Inferior parietal cortex (tissue), 1 donor: ENCODE results near the gene TMEM163.
"Not testable (repeated sequence)": the region's sequence is repeated elsewhere in the genome, so short reads cannot be mapped to it uniquely, and the experiment has no call there.

ENCODE experiments used
- DNase-seq: peaks from one replicate; pipeline ENCODE4 v3.0.0-alpha.2; 2016; ENCODE audit errors: extremely low spot score

TMEM163 gene

DNA sequence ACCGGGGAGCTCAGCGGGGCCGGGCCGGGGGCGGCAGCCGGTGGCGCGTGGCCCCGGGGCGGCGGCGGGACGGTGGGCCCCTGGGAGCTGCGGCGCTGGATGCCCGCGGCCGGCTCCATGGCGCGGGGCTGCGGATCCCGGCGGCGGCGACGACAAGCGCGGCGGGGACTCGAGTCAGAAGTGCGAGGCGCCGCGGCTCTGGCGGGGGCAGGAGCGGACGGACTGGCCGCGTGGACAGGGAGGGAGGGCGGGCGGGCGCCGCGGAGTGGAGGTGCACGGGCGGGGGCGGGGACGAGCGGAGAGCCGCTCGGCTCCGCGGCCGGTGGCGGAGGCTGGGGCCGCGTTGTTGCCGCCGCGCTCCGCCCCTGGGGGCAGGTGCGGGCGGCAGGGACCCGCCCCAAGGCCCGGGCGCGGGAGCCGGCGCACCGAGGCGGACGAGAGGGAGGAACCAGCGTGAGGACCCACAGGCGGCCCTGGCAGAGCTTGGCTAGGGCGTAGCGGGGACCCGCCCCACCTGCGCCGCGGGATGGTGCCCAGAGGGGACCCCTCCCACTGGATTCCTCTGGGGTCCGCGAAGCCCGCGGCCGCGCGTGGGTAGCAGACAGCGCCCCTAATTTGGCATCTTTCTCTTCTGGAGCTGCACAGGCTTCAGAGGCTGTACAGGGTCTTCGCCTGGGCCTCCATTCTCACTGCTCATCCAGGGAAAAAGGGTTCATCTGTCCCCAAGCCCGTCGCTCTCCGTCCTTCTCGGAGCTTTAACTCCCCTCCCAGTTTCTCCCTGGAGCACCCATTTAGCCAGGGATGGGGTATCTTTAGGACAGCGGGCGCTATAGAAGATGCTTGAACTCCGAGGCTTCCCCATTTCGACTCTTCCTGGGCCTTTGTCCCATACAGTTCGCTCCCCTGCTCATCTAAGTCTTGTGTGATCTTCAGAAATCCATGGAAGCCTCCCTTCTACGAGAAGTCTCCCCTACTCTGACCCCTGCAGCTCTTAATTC, at the start of gene TMEM163:
TSS of gene TMEM163 (minus strand) at position 184 of the 998 bp plus-strand sequence.
- no peak for DNase-seq

DNA sequence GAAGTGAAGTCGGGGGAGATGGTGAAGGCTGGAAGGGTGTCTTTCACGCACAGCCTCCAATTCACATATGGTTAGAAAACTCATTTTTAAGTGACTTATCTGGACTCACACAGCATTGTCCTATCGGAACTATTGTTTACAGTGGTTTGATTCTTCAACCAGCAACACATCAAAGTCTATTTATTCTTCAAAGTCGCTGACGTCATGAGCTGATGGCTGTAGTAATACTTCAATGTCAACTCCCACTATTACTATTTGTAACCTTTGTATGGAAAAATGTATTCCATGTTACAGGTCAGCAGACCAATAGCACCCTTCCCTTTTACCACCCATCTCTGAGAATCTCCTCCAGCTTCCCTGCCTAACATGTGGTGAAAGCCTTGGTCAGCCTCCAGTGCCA, 47.8 kb upstream of the TMEM163 start:
- no peak for DNase-seq

DNA sequence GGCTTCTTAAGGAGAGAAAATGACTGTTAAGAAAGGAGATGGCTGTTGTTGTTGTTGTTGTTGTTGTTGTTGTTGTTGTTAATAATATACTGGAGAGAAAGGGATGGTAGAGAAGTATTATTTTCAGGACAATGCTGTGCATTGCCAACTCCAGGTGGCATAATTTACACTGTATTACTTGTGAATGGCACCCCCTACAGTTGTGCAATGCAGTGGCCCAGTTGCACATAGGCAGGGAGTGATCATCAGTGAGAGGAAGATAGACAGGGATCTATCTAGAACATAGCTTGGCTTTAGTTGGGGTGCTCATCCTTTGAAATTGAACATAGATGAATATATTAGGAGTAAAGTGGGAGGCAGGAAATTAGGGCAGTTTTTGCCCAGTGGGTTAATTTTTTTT, 47.2 kb upstream of the TMEM163 start:
- DNase-seq, result no peak

DNA sequence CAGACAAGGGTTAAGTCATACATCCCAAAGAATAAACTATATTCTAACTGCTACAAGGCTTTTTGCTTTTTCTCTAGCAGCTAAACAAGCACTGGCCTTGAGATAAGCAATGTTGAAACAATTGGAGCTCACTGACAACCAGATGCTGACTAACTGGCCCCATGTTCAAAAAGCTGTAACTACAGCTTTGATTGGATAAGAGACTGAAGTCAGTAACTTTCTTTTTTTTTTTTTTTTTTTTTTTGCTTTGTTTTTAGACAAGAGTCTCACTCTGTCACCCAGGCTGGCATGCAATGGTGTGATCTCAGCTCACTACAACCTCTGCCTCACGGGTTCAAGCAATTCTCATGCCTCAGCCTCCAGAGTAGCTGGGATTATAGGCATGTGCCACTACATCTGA, 45.4 kb upstream of the TMEM163 start:
- DNase-seq, result no peak

DNA sequence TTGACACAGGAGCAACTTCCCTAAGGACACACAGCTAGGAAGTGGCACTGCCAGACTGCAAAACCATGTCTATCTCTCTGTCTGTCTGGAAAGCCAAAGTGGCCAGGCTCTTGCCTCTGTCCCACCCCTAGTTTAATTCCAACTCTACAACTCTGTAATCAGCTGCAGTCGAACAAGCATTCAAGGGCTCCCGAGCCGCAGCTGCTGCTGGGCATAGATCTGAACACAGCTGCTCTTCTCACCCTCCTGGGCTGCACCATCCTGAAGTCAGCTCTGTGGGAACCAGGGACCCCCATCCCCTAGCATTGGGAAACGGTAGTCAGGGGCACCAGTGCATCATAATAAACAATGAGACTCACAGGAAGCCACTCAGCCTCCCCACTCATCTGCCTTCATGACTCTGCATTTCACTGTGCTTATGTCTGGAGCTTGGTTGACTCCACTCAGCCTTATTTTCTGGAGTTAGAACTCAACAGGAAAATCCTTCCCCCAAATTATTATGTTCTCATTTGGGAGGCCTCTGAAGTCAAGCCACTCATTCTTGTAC, 44.4 kb upstream of the TMEM163 start:
- DNase-seq, result no peak

DNA sequence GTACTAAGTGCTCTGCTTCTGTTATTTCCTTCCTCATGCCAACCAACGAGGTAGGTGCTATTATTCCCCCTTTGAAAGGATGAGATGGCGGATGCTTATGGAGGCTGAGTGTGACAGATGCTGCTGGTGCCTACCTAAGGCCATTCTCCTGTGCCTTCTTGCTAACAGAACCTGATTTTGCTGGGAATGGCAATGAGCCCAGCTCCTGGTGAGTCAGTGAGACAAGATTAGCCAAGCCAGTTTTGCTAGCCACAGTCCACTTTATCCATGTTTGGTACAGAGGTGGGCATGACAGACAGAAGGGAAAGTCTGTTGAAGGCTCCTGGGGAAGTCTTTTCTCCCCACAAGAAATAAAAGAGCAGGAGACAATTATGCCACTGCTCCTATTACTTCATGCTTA, 43.7 kb upstream of the TMEM163 start:
- DNase-seq, result no peak

DNA sequence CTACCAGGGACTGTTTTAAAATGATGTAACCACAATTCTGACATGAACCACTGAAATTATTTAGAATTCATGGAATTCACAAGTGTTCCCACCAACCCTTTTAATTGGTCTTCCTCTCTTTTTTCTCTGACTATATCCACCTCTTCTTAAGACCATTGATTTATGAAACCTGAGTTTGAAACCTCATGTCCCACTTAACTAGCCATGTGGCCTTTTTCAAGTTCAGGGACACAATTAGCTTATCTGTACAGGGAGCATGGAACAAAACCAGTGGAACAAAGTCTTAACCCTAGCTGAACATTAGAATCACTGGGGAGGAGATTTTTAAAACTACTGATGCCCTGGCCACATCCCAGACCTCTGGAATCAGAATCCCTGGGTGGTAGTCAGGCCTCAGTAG, 41.6 kb upstream of the TMEM163 start:
- no peak for DNase-seq

DNA sequence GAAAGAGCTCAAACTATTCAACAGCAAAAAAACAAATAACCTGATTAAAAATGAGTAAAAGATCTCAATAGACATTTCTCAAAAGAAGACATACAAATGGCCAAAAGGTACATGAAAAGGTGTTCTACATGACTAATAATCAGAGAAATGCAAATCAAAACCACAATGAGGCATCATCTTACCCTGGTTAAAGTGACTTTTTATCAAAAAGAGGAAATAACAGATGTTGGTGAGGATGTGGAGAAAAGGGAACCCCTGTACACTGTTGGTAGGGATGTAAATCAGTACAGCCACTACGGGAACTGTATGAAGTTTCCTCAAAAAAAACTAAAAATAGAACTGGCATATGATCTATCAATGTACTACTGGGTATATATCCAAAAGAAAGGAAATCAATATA, 39.8 kb upstream of the TMEM163 start:
- no peak for DNase-seq

DNA sequence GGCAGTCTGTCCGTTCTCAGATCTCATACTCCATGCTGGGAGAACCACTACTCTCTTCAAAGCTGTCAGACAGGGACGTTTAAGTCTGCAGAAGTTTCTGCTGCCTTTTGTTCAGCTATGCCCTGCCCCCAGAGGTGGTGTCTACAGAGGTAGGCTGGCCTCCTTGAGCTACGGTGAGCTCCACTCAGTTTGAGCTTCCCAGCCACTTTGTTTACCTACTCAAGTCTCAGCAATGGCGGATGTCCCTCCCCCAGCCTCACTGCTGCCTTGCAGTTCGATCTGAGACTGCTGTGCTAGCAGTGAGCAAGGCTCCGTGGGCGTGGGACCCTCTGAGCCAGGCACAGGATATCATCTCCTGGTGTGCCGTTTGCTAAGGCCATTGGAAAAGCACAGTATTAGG, 33.2 kb upstream of the TMEM163 start:
- DNase-seq, result not testable (repeated sequence)

DNA sequence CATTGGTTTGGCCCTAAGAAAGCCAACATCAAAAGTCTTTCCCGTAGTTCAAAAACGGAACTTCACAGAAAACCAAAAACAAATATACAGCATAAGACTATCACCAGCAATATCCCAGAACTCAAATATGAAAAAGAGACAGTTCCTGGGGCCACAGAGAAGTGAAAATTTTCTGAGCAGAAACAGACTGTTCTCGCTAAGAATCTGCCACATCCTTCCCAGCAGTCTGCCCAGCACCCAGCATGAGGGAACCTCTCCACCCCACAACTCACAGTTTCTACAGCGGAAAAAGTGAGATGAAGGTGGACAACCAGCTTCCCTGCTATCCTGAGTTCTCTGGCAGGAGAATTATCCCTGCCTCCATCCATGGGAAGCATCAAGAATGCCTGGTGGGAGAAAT, 26.7 kb upstream of the TMEM163 start:
- no peak for DNase-seq

DNA sequence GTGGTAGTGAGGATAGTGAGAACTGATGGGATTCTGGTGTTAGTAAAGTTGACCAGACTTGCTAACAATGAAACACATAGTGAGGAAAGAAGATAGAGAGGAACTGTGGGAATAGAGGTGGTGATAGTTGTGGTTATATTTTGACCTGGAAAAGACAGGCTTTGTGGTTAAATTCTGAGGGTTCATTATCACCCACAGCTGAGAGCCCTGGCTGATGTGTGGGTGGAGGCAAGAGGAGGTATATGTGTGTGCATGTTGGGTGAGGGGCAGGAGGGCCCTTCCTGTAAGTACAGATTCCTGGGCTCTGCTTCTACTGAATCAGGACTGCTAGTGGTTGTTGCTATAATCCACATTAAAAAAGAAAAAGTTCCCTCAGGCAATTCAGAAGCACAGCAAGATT, 26.2 kb upstream of the TMEM163 start:
- DNase-seq, result no peak

DNA sequence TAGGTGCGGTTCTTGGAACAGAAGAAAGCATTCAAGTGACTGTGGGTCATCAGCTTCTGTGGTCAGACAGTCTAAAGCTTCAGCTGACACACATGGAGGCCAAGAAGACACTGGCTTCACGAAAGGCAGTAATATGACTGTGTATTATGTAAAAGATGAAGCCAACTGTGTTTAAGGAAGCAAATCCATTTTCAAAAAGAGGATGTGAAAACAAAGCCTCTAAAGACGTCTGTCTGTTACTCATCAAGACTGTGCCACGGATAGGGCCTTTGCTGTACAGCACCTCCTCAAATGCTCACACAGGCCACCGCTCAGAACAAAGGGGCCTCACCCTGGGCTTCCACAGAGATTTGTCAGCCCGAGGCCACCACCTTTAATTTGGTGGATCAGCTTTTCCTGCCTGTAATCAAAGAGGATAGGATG, 21.1 kb upstream of the TMEM163 start:
- no peak for DNase-seq

DNA sequence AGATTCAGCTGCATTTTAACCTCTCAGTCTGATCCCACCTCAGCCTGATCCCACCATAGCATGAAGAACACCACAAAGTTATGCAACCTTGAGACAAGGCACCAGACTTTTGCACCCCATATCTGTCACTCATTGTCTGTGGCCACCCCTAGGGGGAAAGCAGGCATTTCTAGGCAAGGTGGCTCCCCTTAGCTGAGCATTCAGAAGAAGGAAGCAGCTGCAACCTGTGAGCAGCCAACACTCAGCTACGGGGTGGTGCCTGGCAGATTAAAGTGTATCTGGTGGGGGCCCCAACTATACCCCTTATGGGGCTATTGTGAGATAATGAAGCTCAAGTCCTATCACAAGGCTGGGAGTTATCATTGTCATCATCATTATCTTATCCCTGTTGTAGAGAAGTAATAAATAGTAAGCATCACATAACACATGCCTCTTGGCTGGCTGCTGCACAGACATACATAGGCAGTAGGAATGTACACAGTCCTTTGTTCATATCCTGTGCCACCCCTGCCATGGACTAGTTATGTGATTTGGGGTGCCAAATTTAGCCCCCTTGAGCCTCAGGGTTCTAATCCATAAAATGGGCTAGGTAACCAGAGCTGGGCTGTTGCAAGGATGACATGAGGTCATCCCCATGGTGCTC, 20.6 kb upstream of the TMEM163 start:
- DNase-seq, result no peak

DNA sequence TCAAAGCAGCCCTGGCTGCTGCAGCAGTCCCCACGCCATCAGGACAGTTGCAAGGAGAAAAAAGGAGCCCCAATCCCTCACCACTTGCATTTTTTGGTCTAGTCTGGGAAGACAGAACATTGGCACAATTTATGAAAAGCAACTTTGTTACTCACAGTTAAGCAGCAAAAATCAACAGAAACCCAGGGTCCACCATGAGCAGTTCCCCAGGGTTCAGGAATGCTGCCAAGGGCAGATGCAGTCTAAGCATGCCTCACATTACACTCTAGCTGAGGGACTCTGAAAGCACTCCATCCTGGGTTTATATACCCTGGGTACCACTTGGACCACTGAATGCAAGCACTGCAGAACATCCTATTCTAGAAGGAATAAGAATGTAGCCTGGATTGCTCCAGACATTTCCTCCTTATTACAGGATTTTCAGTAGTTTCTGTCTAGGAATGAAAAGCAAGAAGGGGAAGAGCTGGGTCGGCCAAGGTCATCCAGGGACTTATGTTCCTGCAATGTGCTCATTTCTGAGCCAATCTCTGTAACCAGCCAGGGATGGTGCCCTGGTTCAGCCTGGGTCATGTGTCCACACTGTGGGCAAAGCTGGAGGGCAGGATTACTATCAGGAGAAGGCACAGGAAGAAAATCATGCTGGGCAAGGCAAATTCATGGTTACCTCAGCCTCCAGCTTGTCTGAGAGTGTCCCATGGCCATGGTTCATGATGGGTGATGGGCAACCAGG, 19.5 kb upstream of the TMEM163 start:
- no peak for DNase-seq

DNA sequence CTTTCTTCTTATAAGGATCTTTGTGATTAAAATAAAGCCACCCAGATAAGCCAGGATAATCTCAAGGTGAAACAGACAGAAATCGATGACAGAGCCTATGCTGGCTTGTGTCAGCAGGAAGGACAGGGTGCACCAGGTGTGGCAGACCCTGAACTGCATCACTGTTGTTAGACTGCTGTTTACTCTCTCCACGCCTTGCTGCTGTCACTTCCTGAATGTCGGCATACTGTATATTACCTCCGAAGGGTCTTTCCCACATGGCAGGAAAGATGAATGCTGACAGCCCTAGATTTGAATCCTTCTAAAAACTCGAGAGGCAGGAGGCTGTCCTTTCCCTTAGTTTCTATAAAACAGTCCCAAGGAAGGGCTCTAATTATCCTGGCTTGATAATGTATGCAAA, 18.9 kb upstream of the TMEM163 start:
- no peak for DNase-seq

DNA sequence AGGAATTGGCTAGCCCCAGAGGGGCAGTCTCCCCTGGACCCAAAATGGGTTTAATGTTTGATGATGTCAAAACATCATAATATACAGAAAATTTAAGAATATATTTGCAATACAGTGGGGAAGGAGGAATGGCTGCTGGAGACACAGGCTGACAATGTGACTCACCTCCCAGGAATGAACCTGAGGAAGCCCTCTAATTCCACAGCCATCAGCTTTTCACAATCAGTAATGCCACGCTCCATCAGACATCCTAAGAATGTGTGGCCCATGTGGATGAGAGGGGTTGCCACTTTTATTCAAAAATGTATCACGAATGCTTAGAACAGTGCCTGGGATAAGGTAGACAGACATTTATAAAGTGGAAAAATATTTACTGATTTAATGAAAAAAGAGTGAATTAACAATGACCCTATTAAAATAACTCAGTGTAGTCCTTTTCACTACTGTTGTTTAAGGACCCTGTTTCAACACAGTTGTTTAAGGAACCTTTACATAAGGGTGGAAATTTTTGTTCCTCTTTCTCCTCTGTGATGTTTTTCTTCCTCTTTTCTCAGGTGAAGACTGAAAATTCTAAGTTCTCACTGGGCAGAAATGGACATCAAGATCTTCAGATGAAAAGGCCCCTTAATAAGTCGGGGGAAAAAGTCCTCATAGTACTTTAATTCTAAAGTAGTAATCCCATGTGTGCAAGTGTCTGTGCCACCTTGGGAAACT, 17.5 kb upstream of the TMEM163 start:
- DNase-seq, result no peak

DNA sequence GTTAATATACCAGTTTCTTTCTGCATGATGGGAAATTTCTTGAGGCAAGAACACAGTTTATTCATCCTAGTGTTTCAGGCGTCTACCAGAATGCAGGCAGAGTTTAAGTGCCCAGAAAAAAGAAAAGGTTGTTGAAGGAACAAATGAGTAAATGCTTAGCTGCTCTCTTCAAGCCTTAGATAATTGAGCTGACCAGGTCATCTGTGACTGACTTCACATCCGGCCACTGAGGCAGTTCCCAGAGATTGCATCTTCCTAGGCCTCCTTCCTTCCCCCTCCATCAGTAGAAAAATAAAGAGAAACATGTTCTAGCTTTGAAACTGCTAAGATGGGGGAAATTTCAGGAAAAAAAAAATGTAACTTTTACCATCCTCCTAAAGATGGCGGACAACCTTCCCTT, 9.4 kb upstream of the TMEM163 start:
- no peak for DNase-seq

DNA sequence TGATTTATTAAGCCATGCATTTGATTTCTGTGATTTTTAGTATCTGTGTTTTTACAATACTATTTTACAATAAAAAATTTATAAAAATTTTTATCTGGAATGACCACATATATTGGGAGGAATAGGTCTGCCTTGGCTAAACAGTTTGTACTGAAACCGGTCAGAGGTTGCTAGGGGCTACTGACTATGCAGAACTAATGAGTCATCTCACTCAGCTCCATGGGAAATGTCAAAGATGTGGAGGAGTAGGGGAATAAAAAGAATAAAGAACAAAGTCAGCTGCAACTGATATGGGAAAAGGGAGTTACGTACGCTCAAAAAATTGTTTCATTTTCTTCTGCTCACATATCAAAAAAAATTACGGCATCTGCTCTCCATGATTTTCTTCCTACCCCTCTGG, 8.6 kb upstream of the TMEM163 start:
- DNase-seq, result no peak

DNA sequence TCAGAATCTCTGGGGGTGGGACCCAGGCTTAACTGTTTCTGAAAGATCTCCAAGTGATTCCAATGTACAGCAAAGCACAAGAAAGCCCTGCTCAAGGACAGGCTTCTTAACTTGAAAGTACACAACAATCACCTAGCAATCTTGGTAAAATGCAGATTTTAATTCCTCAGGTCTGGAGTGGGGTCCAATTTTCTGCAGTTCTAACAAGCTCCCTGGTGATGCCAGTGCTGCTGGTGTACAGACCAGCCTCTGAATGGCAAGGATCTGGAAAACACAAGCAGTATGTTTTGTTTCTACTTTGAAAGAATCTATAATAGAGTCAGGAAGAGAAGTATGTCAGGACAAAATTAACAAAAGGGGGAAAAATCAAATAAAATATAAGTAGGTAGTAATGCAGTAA, 7.8 kb upstream of the TMEM163 start:
- no peak for DNase-seq

DNA sequence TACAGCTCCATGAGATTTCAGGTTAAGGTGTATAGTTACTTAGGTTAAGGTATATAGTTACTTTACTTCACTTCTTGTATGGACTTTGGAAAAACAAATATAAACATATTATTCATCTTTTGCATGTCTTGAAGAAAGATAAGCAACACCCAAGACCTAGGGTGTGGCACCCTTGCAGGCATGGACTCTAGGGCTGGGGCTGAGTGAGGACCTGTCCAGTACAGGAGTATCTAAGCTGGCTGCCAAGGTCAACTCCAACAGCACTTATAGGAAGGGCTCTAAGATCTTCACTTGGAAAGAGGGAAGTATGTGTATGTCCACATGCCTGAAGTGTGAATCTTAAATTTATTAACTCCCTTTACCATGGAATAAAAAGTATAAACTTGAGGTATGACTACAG, 7.1 kb upstream of the TMEM163 start:
- no peak for DNase-seq

DNA sequence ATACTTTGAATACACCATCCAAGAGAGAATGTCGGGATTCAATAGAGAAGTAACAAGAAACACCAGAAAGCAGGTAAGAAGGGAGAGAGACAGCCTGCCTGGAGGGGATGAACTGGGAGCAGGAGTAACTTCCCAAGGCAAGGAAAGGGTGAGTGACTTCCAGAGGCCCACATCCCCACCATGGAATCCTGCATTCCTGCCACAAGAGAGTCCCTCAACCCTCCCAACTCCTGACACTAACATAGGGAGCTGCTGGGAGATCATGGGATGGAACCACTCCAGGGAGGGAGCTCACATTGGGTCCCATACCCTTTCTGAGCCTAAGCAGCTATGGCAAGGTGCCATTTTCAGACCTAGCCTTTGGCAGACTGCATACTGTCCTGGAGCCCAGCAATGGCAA, 5.5 kb upstream of the TMEM163 start:
- no peak for DNase-seq

DNA sequence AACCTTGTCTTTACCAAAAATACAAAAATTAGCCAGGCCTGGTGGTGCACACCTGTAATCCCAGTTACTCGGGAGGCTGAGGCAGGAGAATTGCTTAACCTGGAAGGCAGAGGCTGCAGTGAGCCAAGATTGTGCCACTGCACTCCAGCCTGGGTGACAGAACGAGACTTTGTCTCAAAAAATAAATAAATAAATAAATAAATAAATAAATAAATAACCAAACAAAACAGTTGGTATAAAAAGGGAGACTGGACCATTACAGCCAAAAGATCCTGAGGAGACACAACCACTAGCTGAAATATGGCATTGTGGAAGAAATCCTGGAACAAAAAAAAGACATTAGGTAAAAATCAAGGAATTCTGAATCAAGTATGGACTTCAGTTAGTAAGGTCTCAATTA, 4.9 kb upstream of the TMEM163 start:
- not testable (repeated sequence) for DNase-seq
